Endothelial cell (in vitro differentiated cells): ENCODE data around the gene KIF24. TPM values are rescaled to one million over a fixed set of nuclear protein-coding genes. Genes with fewer than 3 reads are reported as not detected.

Experiments used
- DNase-seq: peaks from one replicate; pipeline ENCODE4 v3.0.0; 2021; ENCODE audit warnings: low spot score
- H3K27ac Mint-ChIP-seq: one replicate; pipeline ENCODE4 v1.8.0; 2021; ENCODE audit warnings: mixed read lengths, inconsistent platforms; ENCODE audit not compliant: unreplicated experiment
- H3K27me3 Mint-ChIP-seq: one replicate; pipeline ENCODE4 v1.8.0; 2021; ENCODE audit warnings: mild to moderate bottlenecking, moderate library complexity, mixed read lengths, inconsistent platforms; ENCODE audit not compliant: unreplicated experiment
- H3K36me3 Mint-ChIP-seq: one replicate; pipeline ENCODE4 v1.8.0; 2021; ENCODE audit warnings: mild to moderate bottlenecking, low read depth, mixed read lengths, inconsistent platforms; ENCODE audit not compliant: unreplicated experiment
- H3K4me1 Mint-ChIP-seq: one replicate; pipeline ENCODE4 v1.8.0; 2021; ENCODE audit warnings: mild to moderate bottlenecking, mixed read lengths, inconsistent platforms; ENCODE audit not compliant: unreplicated experiment
- H3K4me3 Mint-ChIP-seq: one replicate; pipeline ENCODE4 v1.8.0; 2021; ENCODE audit warnings: mild to moderate bottlenecking, mixed read lengths, inconsistent platforms; ENCODE audit not compliant: unreplicated experiment
- H3K9me3 Mint-ChIP-seq: one replicate; pipeline ENCODE4 v1.8.0; 2021; ENCODE audit warnings: mixed read lengths, inconsistent platforms; ENCODE audit not compliant: unreplicated experiment
- total RNA-seq: library from RNA; stranded (reverse); fragmentation: NEBNext Ultra II Directional; extraction: Animal tissue kit (Norgen Biotek cat#: 25700); gene quantifications from one replicate; pipeline ENCODE4 v1.2.1, GENCODE V29; 2021; ENCODE audit not compliant: unreplicated experiment
- TF ChIP-seq, protein P1 (sequence below): fragments of 200-600 bp; sonication (generic); IDR thresholded peaks from one replicate; pipeline ENCODE4 v1.5.0; 2021; ENCODE audit warnings: antibody characterized with exemption; ENCODE audit not compliant: unreplicated experiment

KIF24 gene
- total RNA-seq, 1 donor from 2014 or later: 2.2 TPM

DNA sequence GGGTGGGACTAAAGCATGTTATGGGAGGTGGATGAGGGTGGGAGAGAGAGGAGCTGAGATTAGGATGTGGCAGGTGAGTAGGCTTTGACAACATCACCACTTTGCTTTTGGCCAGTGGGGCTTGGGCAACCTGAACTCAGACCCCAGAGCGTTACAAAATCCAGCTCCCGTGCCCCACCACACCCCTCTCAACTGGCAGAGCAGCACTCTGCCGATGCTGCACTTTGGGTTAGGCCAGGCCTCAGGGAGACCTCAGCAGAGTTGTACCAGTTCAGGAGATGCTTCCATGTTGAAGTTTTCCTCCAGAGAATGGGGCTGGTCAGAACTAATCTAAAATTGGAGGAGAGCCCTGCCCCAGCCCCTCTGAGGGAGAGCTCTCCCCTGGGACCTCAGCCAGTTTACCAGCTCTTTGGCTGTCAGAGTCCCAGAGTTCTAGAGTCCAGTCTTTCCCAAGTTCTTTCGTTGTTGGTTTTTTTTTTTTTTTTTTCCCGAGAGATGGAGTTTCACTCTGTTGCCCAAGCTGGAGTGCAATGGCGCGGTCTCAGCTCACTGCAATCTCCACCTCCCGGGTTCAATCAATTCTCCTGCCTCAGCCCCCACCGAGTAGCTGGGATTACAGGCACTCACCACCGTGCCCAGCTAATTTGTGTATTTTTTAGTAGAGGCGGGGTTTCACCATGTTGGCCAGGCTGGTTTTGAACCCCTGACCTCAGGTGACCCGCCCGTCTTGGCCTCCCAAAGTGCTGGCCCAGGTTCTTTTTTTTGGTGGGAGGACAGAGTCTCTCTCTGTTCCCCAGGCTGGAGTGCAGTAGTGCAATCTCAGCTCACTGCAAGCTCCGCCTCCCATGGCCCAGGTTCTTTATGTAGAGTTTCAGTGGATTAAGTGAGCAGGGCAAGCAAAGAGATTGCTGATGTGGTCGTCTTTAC lies 18.1 kb upstream of the KIF24 start:
- Mint-ChIP-seq H3K4me3 (no peak overlapping the region), H3K9me3 (no peaks in the 10 kb centered on the region), H3K27ac (no peak overlapping the region), H3K36me3 (peaks cover 3% of the 10 kb centered on the region), H3K4me1 (peaks cover 7% of the 10 kb centered on the region), H3K27me3 (no peaks in the 10 kb centered on the region)
- TF ChIP-seq, protein P1, sequence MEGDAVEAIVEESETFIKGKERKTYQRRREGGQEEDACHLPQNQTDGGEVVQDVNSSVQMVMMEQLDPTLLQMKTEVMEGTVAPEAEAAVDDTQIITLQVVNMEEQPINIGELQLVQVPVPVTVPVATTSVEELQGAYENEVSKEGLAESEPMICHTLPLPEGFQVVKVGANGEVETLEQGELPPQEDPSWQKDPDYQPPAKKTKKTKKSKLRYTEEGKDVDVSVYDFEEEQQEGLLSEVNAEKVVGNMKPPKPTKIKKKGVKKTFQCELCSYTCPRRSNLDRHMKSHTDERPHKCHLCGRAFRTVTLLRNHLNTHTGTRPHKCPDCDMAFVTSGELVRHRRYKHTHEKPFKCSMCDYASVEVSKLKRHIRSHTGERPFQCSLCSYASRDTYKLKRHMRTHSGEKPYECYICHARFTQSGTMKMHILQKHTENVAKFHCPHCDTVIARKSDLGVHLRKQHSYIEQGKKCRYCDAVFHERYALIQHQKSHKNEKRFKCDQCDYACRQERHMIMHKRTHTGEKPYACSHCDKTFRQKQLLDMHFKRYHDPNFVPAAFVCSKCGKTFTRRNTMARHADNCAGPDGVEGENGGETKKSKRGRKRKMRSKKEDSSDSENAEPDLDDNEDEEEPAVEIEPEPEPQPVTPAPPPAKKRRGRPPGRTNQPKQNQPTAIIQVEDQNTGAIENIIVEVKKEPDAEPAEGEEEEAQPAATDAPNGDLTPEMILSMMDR: no peak
- DNase-seq: no peak

DNA sequence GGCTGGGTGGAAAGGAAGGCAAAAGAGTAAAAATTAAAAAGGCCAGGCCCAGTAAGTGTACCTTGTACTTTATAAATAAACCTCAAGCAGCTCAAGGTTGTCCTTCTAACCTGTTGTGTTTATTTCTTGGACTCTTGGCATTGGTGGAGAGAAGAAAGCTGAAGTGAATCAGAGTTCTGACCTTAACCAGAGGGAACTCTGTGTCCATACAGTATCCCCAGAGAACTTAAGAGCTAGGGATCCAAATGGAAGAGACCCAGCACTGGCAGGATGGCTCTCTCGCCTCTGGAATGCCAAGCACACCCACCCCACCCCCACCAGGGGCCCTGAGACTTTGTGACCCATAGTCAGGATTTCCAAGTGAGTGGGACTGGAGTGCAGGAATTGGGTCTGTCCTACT lies 14.5 kb upstream of the KIF24 start:
- no peak overlapping the region for H3K27ac Mint-ChIP-seq
- TF ChIP-seq, protein P1: no peak
- H3K9me3 Mint-ChIP-seq: no peaks in the 10 kb centered on the region
- H3K36me3 Mint-ChIP-seq: peaks cover 6% of the 10 kb centered on the region
- no peak overlapping the region for H3K4me3 Mint-ChIP-seq
- peaks cover 2% of the 10 kb centered on the region for H3K27me3 Mint-ChIP-seq
- H3K4me1 Mint-ChIP-seq: peaks cover 14% of the 10 kb centered on the region
- no peak for DNase-seq

DNA sequence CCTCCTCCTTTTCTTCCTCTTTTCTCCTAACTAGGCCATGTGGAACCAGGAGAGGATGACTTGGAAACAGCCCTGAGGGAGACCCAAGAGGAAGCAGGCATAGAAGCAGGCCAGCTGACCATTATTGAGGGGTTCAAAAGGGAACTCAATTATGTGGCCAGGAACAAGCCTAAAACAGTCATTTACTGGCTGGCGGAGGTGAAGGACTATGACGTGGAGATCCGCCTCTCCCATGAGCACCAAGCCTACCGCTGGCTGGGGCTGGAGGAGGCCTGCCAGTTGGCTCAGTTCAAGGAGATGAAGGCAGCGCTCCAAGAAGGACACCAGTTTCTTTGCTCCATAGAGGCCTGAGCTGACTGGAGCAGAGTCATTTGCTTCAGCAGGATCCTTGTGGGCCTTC lies 14.0 kb upstream of the KIF24 start:
- no peak for DNase-seq
- TF ChIP-seq, protein P1: no peak
- Mint-ChIP-seq H3K27ac (no peak overlapping the region), H3K36me3 (peaks cover 6% of the 10 kb centered on the region), H3K27me3 (peaks cover 2% of the 10 kb centered on the region), H3K4me1 (peaks cover 14% of the 10 kb centered on the region), H3K4me3 (no peak overlapping the region), H3K9me3 (no peaks in the 10 kb centered on the region)

DNA sequence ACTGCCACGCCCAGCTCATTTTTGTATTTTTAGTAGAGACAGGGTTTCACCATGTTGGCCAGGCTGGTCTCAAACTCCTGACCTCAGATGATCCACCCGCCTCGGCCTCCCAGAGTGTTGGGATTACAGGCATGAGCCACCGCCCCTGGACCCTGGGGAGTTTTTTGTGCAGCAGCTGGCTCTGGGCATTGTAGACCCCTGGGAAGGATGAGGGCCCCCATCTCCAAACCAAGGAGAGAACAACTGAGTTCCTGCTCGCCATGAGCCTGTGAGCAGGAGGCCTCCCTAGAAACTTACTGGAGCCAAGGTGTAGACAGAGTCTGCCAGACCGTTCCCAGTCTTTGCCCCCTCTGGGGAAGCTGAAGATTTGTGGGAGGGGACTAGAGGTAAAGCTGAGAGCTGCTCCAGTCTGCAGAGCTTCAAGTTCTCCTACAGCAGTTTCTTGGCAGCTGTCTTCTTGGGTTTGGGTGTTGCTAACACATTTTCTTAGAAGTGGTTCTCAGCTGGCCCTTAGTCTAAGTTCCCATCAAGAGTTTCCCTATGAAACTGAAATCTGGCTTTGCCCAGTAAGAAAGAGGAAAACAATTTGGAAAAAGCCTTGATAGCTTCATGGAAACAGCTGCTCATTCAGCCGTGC lies 12.7 kb upstream of the KIF24 start:
- Mint-ChIP-seq H3K4me1 (peaks cover 14% of the 10 kb centered on the region), H3K4me3 (no peak overlapping the region), H3K27ac (no peak overlapping the region), H3K36me3 (peaks cover 6% of the 10 kb centered on the region), H3K27me3 (peaks cover 2% of the 10 kb centered on the region), H3K9me3 (no peaks in the 10 kb centered on the region)
- DNase-seq: no peak
- TF ChIP-seq, protein P1: no peak
